Measurements from ENCODE around the gene MYO3B.
"Not testable (repeated sequence)": the region's sequence is repeated elsewhere in the genome, so short reads cannot be mapped to it uniquely, and the experiment has no call there.

Gene MYO3B

GRCh38 chr2:170336408-170336807 lies 158.5 kb downstream of the MYO3B start:
- in situ Hi-C loops (cut with HindIII; ENCODE audit: low sequenced_read_pairs): no loop called here

- in situ Hi-C loops (cut with HindIII; ENCODE audit: low sequenced_read_pairs): no loop called here
These were observed 159.0 kb downstream of the MYO3B start for GRCh38 chr2:170336916-170337315.

GRCh38 chr2:170339322-170339721 lies 161.4 kb downstream of the MYO3B start:
- in situ Hi-C loops (cut with HindIII; ENCODE audit: low sequenced_read_pairs): no loop called here

- in situ Hi-C loops (cut with HindIII; ENCODE audit: low sequenced_read_pairs): no loop called here
These were observed 162.1 kb downstream of the MYO3B start for GRCh38 chr2:170339750-170340692.

GRCh38 chr2:170340693-170341068 lies 162.7 kb downstream of the MYO3B start:
- in situ Hi-C loops (cut with HindIII; ENCODE audit: low sequenced_read_pairs): no loop called here

- in situ Hi-C loops (cut with HindIII; ENCODE audit: low sequenced_read_pairs): no loop called here
These were observed 164.0 kb downstream of the MYO3B start for GRCh38 chr2:170341684-170342623.

- in situ Hi-C loops (cut with HindIII; ENCODE audit: low sequenced_read_pairs): no loop called here
These were observed 166.9 kb downstream of the MYO3B start for GRCh38 chr2:170344663-170345346.

GRCh38 chr2:170345607-170346006 lies 167.7 kb downstream of the MYO3B start:
- in situ Hi-C loops (cut with HindIII; ENCODE audit: low sequenced_read_pairs): no loop called here

- in situ Hi-C loops (cut with HindIII; ENCODE audit: low sequenced_read_pairs): not testable (repeated sequence)
These were observed 171.3 kb downstream of the MYO3B start for GRCh38 chr2:170349269-170349668.

- in situ Hi-C loops (cut with HindIII; ENCODE audit: low sequenced_read_pairs): no loop called here
These were observed 173.2 kb downstream of the MYO3B start for GRCh38 chr2:170350929-170351826.

- in situ Hi-C loops (cut with HindIII; ENCODE audit: low sequenced_read_pairs): no loop called here
These were observed 175.8 kb downstream of the MYO3B start for GRCh38 chr2:170353723-170354122.

GRCh38 chr2:170354388-170354787 lies 176.4 kb downstream of the MYO3B start:
- in situ Hi-C loops (cut with HindIII; ENCODE audit: low sequenced_read_pairs): no loop called here

- in situ Hi-C loops (cut with HindIII; ENCODE audit: low sequenced_read_pairs): no loop called here
These were observed 177.2 kb downstream of the MYO3B start for GRCh38 chr2:170354855-170355780.

GRCh38 chr2:170359466-170359865 lies 181.5 kb downstream of the MYO3B start:
- in situ Hi-C loops (cut with HindIII; ENCODE audit: low sequenced_read_pairs): no loop called here

GRCh38 chr2:170360546-170361089 lies 182.7 kb downstream of the MYO3B start:
- in situ Hi-C loops (cut with HindIII; ENCODE audit: low sequenced_read_pairs): no loop called here

- in situ Hi-C loops (cut with HindIII; ENCODE audit: low sequenced_read_pairs): no loop called here
These were observed 183.4 kb downstream of the MYO3B start for GRCh38 chr2:170361090-170361936.

- in situ Hi-C loops (cut with HindIII; ENCODE audit: low sequenced_read_pairs): no loop called here
These were observed 184.4 kb downstream of the MYO3B start for GRCh38 chr2:170362313-170362870.
